ENCODE results near the gene GRHL1. TPM values are rescaled to one million over a fixed set of nuclear protein-coding genes. Genes with fewer than 3 reads are reported as not detected.

GRHL1 gene
- polyA plus RNA-seq, 1 of the 3 experiments (the other 2 are of a cell fraction), result 1.0 TPM

DNA sequence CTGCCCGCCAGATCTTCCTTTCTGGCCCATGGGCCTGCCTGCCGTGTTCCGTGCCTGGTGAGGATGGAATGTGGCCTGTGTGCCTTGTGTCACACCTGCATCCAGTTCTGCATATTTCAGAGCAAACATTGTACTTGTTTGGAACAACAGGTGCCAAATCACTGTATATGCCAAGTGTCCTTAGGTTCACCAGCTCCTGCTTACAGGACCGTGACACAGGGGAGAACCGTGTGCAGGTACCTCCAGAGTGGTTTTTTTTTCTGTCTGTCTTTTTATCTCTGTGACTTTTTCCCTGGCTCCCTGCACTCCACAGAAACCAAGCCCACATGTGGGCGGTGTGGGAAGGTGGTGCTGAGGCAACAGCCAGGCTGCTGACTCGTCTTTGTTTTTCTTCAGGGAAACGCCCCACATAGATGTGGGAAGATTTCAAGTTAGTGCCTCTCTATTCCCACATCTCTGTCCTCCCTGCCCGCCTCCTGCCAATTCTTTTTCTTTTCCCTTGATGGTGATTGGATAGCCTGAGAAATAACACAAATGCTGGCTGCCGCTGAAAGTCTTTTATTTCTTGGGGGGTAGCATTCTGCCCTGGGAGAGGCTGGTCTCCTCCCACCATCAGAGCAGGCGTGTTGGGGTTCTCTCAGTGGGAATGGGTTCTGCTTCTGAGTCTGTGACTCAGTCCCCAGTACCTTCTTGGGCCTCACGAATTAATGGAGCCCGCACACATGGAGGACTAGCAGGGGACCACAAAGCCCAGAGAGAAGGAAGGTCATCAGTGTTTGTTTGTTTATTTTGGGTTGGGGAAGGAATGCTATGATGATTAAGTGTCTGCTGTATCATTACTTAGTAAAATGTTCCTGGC, 21.4 kb downstream of the GRHL1 start:
- H2AFZ ChIP-seq (ENCODE audit: low read depth), result no peak overlapping the region
- no peak overlapping the region for H3K27ac ChIP-seq (ENCODE audit: low read depth in 2 of 2, low read length in 1 of 2)

DNA sequence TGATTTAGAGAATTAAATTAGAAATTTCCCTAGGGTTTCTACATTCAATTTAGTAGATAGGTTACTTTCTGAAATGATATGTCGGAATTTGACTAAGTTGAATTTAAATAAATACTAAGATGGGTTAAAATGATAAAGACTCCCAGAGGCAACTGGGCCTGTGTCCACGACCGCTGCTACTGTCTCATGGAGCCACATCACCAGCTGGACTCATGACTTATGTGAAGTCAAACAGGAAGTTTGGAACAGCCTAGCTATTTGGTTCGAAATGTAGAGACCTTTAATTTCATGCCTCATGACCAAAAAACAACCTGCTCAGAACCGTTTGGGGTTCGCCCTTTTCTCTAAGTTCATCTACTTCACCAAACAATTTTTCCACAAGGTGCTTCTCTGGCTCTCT, 22.2 kb downstream of the GRHL1 start:
- no peak for DNase-seq
- no peak overlapping the region for H3K4me2 ChIP-seq
- CTCF ChIA-PET, result interaction anchor here (0.9 to 4.1 kb wide), 5 partner anchors 11 to 160 kb away, joined by 3 to 44 read pairs (median 4); no protein-coding TSS in a partner anchor
- H4K20me1 ChIP-seq (ENCODE audit: insufficient read depth), result no peaks in the 10 kb centered on the region
- no peak overlapping the region for H3K27ac ChIP-seq (ENCODE audit: low read depth in 2 of 2, low read length in 1 of 2)
- H3K79me2 ChIP-seq (ENCODE audit: insufficient read depth), result no peaks in the 10 kb centered on the region
- POLR2A ChIA-PET, result no interaction called here
- no peaks in the 10 kb centered on the region for H3K27me3 ChIP-seq (ENCODE audit: insufficient read depth)
- WGBS (ENCODE audit: low lambda C conversion rate), result 93% methylated on average over 6 of the region's 6 CpGs
- no peak overlapping the region for H3K9ac ChIP-seq
- H2AFZ ChIP-seq (ENCODE audit: low read depth), result no peak overlapping the region
- no peaks in the 10 kb centered on the region for H3K9me3 ChIP-seq
- TF ChIP-seq TCF12 (IDR thresholded peaks at IDR 0.05), result 0 out of 2 replicates have a peak, but pooled peaks have one; percentile 4
- TF ChIP-seq, protein P1, sequence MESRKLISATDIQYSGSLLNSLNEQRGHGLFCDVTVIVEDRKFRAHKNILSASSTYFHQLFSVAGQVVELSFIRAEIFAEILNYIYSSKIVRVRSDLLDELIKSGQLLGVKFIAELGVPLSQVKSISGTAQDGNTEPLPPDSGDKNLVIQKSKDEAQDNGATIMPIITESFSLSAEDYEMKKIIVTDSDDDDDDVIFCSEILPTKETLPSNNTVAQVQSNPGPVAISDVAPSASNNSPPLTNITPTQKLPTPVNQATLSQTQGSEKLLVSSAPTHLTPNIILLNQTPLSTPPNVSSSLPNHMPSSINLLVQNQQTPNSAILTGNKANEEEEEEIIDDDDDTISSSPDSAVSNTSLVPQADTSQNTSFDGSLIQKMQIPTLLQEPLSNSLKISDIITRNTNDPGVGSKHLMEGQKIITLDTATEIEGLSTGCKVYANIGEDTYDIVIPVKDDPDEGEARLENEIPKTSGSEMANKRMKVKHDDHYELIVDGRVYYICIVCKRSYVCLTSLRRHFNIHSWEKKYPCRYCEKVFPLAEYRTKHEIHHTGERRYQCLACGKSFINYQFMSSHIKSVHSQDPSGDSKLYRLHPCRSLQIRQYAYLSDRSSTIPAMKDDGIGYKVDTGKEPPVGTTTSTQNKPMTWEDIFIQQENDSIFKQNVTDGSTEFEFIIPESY (IDR thresholded peaks at IDR 0.05; ENCODE audit: borderline replicate concordance, low read depth), result no peak
- H3K4me3 ChIP-seq (ENCODE audit: low read depth in 2 of 2, low read length in 1 of 2), result no peak overlapping the region
- peaks cover 0 to 2% of the 10 kb centered on the region in 2 experiments for H3K36me3 ChIP-seq (replicated peaks in 1 of 2; ENCODE audit: control insufficient read depth in 1 of 2, insufficient read depth in 2 of 2, low read length in 1 of 2)
- peaks cover 12% of the 10 kb centered on the region for H3F3A ChIP-seq (replicated peaks; ENCODE audit: insufficient read depth)
- no peaks in the 10 kb centered on the region for H3K9me2 ChIP-seq
- peaks cover 11 to 22% of the 10 kb centered on the region in 2 experiments for H3K4me1 ChIP-seq (ENCODE audit: control insufficient read depth in 1 of 2, insufficient read depth in 2 of 2, low read depth in 1 of 2, low read length in 1 of 2)

More for the DNA sequence above, 21.4 kb downstream of the GRHL1 start:
- H3K9me2 ChIP-seq, result no peaks in the 10 kb centered on the region
- no peak for DNase-seq
- H3K4me1 ChIP-seq (ENCODE audit: control insufficient read depth in 1 of 2, insufficient read depth in 2 of 2, low read depth in 1 of 2, low read length in 1 of 2), result peaks cover 14 to 22% of the 10 kb centered on the region in 2 experiments
- H3K9me3 ChIP-seq, result no peaks in the 10 kb centered on the region
- 82% methylated on average over 13 of the region's 13 CpGs for WGBS (ENCODE audit: low lambda C conversion rate)
- H3F3A ChIP-seq (replicated peaks; ENCODE audit: insufficient read depth), result peaks cover 12% of the 10 kb centered on the region
- H3K79me2 ChIP-seq (ENCODE audit: insufficient read depth), result no peaks in the 10 kb centered on the region
- CTCF ChIA-PET, result interaction anchor here (0.6 to 7.7 kb wide), 12 partner anchors 11 to 173 kb away, joined by 3 to 107 read pairs (median 6); no protein-coding TSS in a partner anchor
- no peaks in the 10 kb centered on the region for H4K20me1 ChIP-seq (ENCODE audit: insufficient read depth)
- POLR2A ChIA-PET, result no interaction called here
- no peak overlapping the region for H3K9ac ChIP-seq
- TF ChIP-seq EP300 (IDR thresholded peaks at IDR 0.05; ENCODE audit: borderline replicate concordance in 1 of 2, low read depth in 1 of 2, low read length in 1 of 2) (no peak), NFIC (IDR thresholded peaks at IDR 0.05; ENCODE audit: borderline replicate concordance) (no peak), FOSL2 (IDR thresholded peaks at IDR 0.05; ENCODE audit: borderline replicate concordance, low read depth) (no peak), PBX3 (IDR thresholded peaks at IDR 0.05) (no peak), RCOR1 (IDR thresholded peaks at IDR 0.05; ENCODE audit: low read length) (no peak), ELF1 (IDR thresholded peaks at IDR 0.05) (no peak), SIN3A (IDR thresholded peaks at IDR 0.05; ENCODE audit: borderline replicate concordance, low read depth, low read length) (no peak), USF1 (IDR thresholded peaks at IDR 0.05; ENCODE audit: borderline replicate concordance, low read depth) (no peak)
- no peak overlapping the region for H3K4me3 ChIP-seq (ENCODE audit: low read depth in 2 of 2, low read length in 1 of 2)
- peaks cover 0 to 2% of the 10 kb centered on the region in 2 experiments for H3K36me3 ChIP-seq (replicated peaks in 1 of 2; ENCODE audit: control insufficient read depth in 1 of 2, insufficient read depth in 2 of 2, low read length in 1 of 2)
- 0 out of 2 replicates have a peak overlapping the region, but pooled peaks have one; percentile 3 for H3K4me2 ChIP-seq
- H3K27me3 ChIP-seq (ENCODE audit: insufficient read depth), result no peaks in the 10 kb centered on the region

Measured in SK-N-SH (cell line).